Natural killer cell (primary cell): Measurements from ENCODE around the gene SCAPER. TPM values are rescaled to one million over a fixed set of nuclear protein-coding genes. Genes with fewer than 3 reads are reported as not detected.

Experiments used
- ATAC-seq, 3 donors: fragments of 150-1000 bp in 2 of 3; fragments of 200-7000 bp in 1 of 3; cut with Tn5 transposase; 1 replicate in 1 of 3; 2 replicates in 2 of 3; pipeline ENCODE4 v1.10.0; 2021; ENCODE audit warnings: mild to moderate bottlenecking in 2 of 3, moderate library complexity in 2 of 3
- DNase-seq, 2 donors: peaks; one replicate each; pipeline versions ENCODE4 v3.0.0 to v3.0.0-alpha.2; 2013 to 2021; ENCODE audit warnings: mixed read lengths in 1 of 2
- H3K27ac ChIP-seq: one replicate; pipeline ENCODE4 v1.5.1; 2013; ENCODE audit warnings: mild to moderate bottlenecking, low read length
- H3K27me3 ChIP-seq: one replicate; pipeline ENCODE4 v1.6.1; 2013; ENCODE audit warnings: low read length; ENCODE audit not compliant: control insufficient read depth, insufficient read depth
- H3K36me3 ChIP-seq: one replicate; pipeline ENCODE4 v1.6.1; 2013; ENCODE audit warnings: low read length; ENCODE audit not compliant: control insufficient read depth, insufficient read depth
- H3K4me1 ChIP-seq: one replicate; pipeline ENCODE4 v1.6.1; 2013; ENCODE audit warnings: low read length; ENCODE audit not compliant: control insufficient read depth, insufficient read depth
- H3K4me3 ChIP-seq: one replicate; pipeline ENCODE4 v1.5.1; 2013; ENCODE audit warnings: low read length
- H3K9me3 ChIP-seq: one replicate; pipeline ENCODE4 v1.6.1; 2013; ENCODE audit warnings: low read length; ENCODE audit not compliant: control insufficient read depth, insufficient read depth
- H3K27ac Mint-ChIP-seq, 2 donors: one replicate each; pipeline ENCODE4 v1.8.0; 2022; ENCODE audit warnings: mild to moderate bottlenecking in 2 of 2, mixed read lengths in 2 of 2, moderate library complexity in 1 of 2
- H3K27me3 Mint-ChIP-seq, 2 donors: one replicate each; pipeline ENCODE4 v1.8.0; 2022; ENCODE audit warnings: low read depth in 2 of 2, mixed read lengths in 2 of 2
- H3K36me3 Mint-ChIP-seq: one replicate; pipeline ENCODE4 v1.8.0; 2022; ENCODE audit warnings: mixed read lengths
- H3K4me1 Mint-ChIP-seq, 2 donors: one replicate each; pipeline ENCODE4 v1.8.0; 2022; ENCODE audit warnings: mixed read lengths in 2 of 2
- H3K4me3 Mint-ChIP-seq: one replicate; pipeline ENCODE4 v1.8.0; 2022; ENCODE audit warnings: mild to moderate bottlenecking, moderate library complexity, mixed read lengths
- H3K9me3 Mint-ChIP-seq, 2 donors: one replicate each; pipeline ENCODE4 v1.8.0; 2022; ENCODE audit warnings: mixed read lengths in 2 of 2
- CTCF ChIP-seq: fragments of 200-600 bp; IDR thresholded peaks from one replicate; pipeline ENCODE4 v1.8.0; 2022; ENCODE audit warnings: antibody characterized with exemption
- WGBS: methylation state at CpG from one replicate; pipeline ENCODE4 v1.1.7; 2013; ENCODE audit warnings: missing lambda C conversion rate; ENCODE audit not compliant: insufficient coverage; 5-methylcytosine and 5-hydroxymethylcytosine counted together
- intact Hi-C: fragments of 100-400 bp; cut with micrococcal nuclease; formaldehyde crosslinking; loops from one replicate; pipeline ENCODE4 v1.14.2; 2022
- total RNA-seq, 4 donors: library from RNA; stranded (reverse); fragments of 120-200 nt in 1 of 4; gene quantifications; one replicate each; pipeline versions ENCODE4 v1.2.3 to v1.2.4, GENCODE V29; 2013 to 2022

SCAPER gene
- total RNA-seq, 3 donors from 2014 or later (not counting 1 experiment from before 2014, with no cell fraction given): 48.1 to 53.6 (median 51.8) TPM

GRCh38 chr15:76448755-76449154, 456.4 kb downstream of the SCAPER start:
- no peaks in the 10 kb centered on the region for H3K9me3 Mint-ChIP-seq
- WGBS: 79% methylated on average over 2 of the region's 2 CpGs
- H3K27me3 ChIP-seq: no peaks in the 10 kb centered on the region
- H3K4me1 Mint-ChIP-seq: no peaks in the 10 kb centered on the region
- no peaks in the 10 kb centered on the region for H3K36me3 ChIP-seq
- H3K4me3 Mint-ChIP-seq: no peak overlapping the region
- H3K36me3 Mint-ChIP-seq: no peaks in the 10 kb centered on the region
- TF ChIP-seq CTCF: no peak
- intact Hi-C loops: no loop called here
- no peak overlapping the region for H3K4me3 ChIP-seq
- no peaks in the 10 kb centered on the region for H3K4me1 ChIP-seq
- no peaks in the 10 kb centered on the region for H3K27me3 Mint-ChIP-seq
- H3K27ac ChIP-seq: no peak overlapping the region
- DNase-seq: no peak
- ATAC-seq: no peak
- H3K9me3 ChIP-seq: no peaks in the 10 kb centered on the region
- H3K27ac Mint-ChIP-seq: no peak overlapping the region

- no peaks in the 10 kb centered on the region for H3K36me3 ChIP-seq
- DNase-seq (no peak), ATAC-seq (no peak)
- Mint-ChIP-seq H3K27ac (no peak overlapping the region), H3K4me1 (no peaks in the 10 kb centered on the region), H3K9me3 (no peaks in the 10 kb centered on the region), H3K27me3 (no peaks in the 10 kb centered on the region), H3K36me3 (no peaks in the 10 kb centered on the region), H3K4me3 (no peak overlapping the region)
- no peak for TF ChIP-seq CTCF
- H3K4me1 ChIP-seq: no peaks in the 10 kb centered on the region
- H3K9me3 ChIP-seq: no peaks in the 10 kb centered on the region
- WGBS: 89% methylated on average over 2 of the region's 2 CpGs
- H3K27me3 ChIP-seq: no peaks in the 10 kb centered on the region
- no peak overlapping the region for H3K4me3 ChIP-seq
- H3K27ac ChIP-seq: no peak overlapping the region
- intact Hi-C loops: no loop called here
Measured at GRCh38 chr15:76447728-76448441, 457.3 kb downstream of the SCAPER start.

GRCh38 chr15:76440441-76440840, 464.7 kb downstream of the SCAPER start:
- H3K9me3 Mint-ChIP-seq: no peaks in the 10 kb centered on the region
- no peak for ATAC-seq
- H3K4me3 ChIP-seq: no peak overlapping the region
- no peaks in the 10 kb centered on the region for H3K4me1 Mint-ChIP-seq
- H3K36me3 Mint-ChIP-seq: no peaks in the 10 kb centered on the region
- H3K9me3 ChIP-seq: no peaks in the 10 kb centered on the region
- no peak for DNase-seq
- no peak for TF ChIP-seq CTCF
- H3K27me3 ChIP-seq: no peaks in the 10 kb centered on the region
- H3K27me3 Mint-ChIP-seq: no peaks in the 10 kb centered on the region
- H3K36me3 ChIP-seq: no peaks in the 10 kb centered on the region
- H3K27ac Mint-ChIP-seq: no peak overlapping the region
- WGBS: 88% methylated on average over 2 of the region's 3 CpGs
- H3K4me1 ChIP-seq: no peaks in the 10 kb centered on the region
- H3K4me3 Mint-ChIP-seq: no peak overlapping the region
- H3K27ac ChIP-seq: no peak overlapping the region
- intact Hi-C loops: no loop called here

GRCh38 chr15:76439542-76439941, 465.6 kb downstream of the SCAPER start:
- ATAC-seq: no peak
- no peaks in the 10 kb centered on the region for H3K4me1 Mint-ChIP-seq
- Histone ChIP-seq H3K36me3 (no peaks in the 10 kb centered on the region), H3K9me3 (no peaks in the 10 kb centered on the region), H3K4me3 (no peak overlapping the region), H3K27me3 (no peaks in the 10 kb centered on the region), H3K4me1 (no peaks in the 10 kb centered on the region), H3K27ac (no peak overlapping the region)
- no peaks in the 10 kb centered on the region for H3K27me3 Mint-ChIP-seq
- no peaks in the 10 kb centered on the region for H3K9me3 Mint-ChIP-seq
- TF ChIP-seq CTCF: no peak
- H3K36me3 Mint-ChIP-seq: no peaks in the 10 kb centered on the region
- no peak overlapping the region for H3K4me3 Mint-ChIP-seq
- no peak for DNase-seq
- intact Hi-C loops: no loop called here
- no peak overlapping the region for H3K27ac Mint-ChIP-seq
